H1 (cell line): ENCODE measurements around the gene SPIRE1. TPM values are rescaled to one million over a fixed set of nuclear protein-coding genes. Genes with fewer than 3 reads are reported as not detected.

Experiments
- CTCF ChIA-PET: fragments of 300-600 bp; sonication (Branson Sonifier 250); formaldehyde crosslinking; loops from one replicate; lab custom pipeline; 2021; ENCODE audit not compliant: partially characterized antibody; lab: Charles Lee
- POLR2A ChIA-PET: fragments of 300-600 bp; sonication (Branson Sonifier 250); formaldehyde crosslinking; loops from one replicate; lab custom pipeline; 2021; ENCODE audit warnings: inconsistent platforms; ENCODE audit not compliant: partially characterized antibody; lab: Charles Lee
- DNase-seq, 2 experiments: peaks; one replicate each; pipeline versions ENCODE4 v3.0.0 to v3.0.0-alpha.2; 2010 to 2022; ENCODE audit warnings: low spot score in 2 of 2, low read depth in 1 of 2, mixed read lengths in 1 of 2
- FAIRE-seq: peaks from 2 replicates; lab custom pipeline; 2011; peaks lifted over from hg19 to GRCh38; lab: Jason Lieb, UNC
- H2AFZ ChIP-seq: 2 replicates; pipeline ENCODE4 v1.8.1; 2012; ENCODE audit warnings: low read length, inconsistent platforms
- H2AK5ac ChIP-seq: 2 replicates; pipeline ENCODE4 v1.6.1; 2013; ENCODE audit warnings: low read depth, low read length
- H2BK120ac ChIP-seq: replicated peaks from 2 replicates; pipeline ENCODE3; 2013; ENCODE audit warnings: low read depth, low read length, inconsistent platforms
- H2BK12ac ChIP-seq: 2 replicates; pipeline ENCODE4 v1.6.1; 2013; ENCODE audit warnings: low read depth, low read length
- H2BK15ac ChIP-seq: 2 replicates; pipeline ENCODE4 v1.6.1; 2013; ENCODE audit warnings: low read length
- H2BK20ac ChIP-seq: 2 replicates; pipeline ENCODE4 v1.6.1; 2013; ENCODE audit warnings: low read length
- H2BK5ac ChIP-seq: 2 replicates; pipeline ENCODE4 v1.6.1; 2013; ENCODE audit warnings: low read depth, low read length
- H3K14ac ChIP-seq: 2 replicates; pipeline ENCODE4 v1.6.1; 2013; ENCODE audit warnings: inconsistent platforms; ENCODE audit not compliant: insufficient read length
- H3K18ac ChIP-seq: 2 replicates; pipeline ENCODE4 v1.6.1; 2013; ENCODE audit warnings: low read length; ENCODE audit errors: extremely low read depth
- H3K23ac ChIP-seq: 2 replicates; pipeline ENCODE4 v1.6.1; 2013; ENCODE audit warnings: inconsistent platforms; ENCODE audit not compliant: insufficient read length
- H3K23me2 ChIP-seq: 2 replicates; pipeline ENCODE4 v1.6.1; 2013; ENCODE audit warnings: low read depth, low read length
- H3K27ac ChIP-seq: 2 replicates; pipeline ENCODE4 v1.6.1; 2011; ENCODE audit warnings: low read depth, low read length, inconsistent platforms
- H3K27me3 ChIP-seq, 4 experiments: replicated peaks in 1 of 4; 1 replicate in 1 of 4; 2 replicates in 3 of 4; pipeline versions ENCODE4 v1.6.1 to v1.8.1; 2011 to 2013; ENCODE audit warnings: low read length in 3 of 4, mild to moderate bottlenecking in 3 of 4, inconsistent platforms in 2 of 4, mixed read lengths in 2 of 4, moderate library complexity in 1 of 4; ENCODE audit not compliant: control insufficient read depth in 3 of 4, insufficient read depth in 3 of 4; ENCODE audit errors: extremely low read depth in 1 of 4
- H3K36me3 ChIP-seq, 4 experiments: 2 replicates each; pipeline versions ENCODE4 v1.6.1 to v1.8.1; 2011 to 2013; ENCODE audit warnings: mild to moderate bottlenecking in 4 of 4, low read length in 3 of 4, moderate library complexity in 2 of 4, control low read depth in 1 of 4, inconsistent platforms in 1 of 4; ENCODE audit not compliant: insufficient read depth in 4 of 4, control insufficient read depth in 2 of 4
- H3K4ac ChIP-seq: replicated peaks from 2 replicates; pipeline ENCODE3; 2013; ENCODE audit warnings: low read length, low read depth, mixed read lengths, inconsistent platforms; ENCODE audit not compliant: insufficient read length
- H3K4me1 ChIP-seq, 4 experiments: replicated peaks in 1 of 4; 1 replicate in 1 of 4; 2 replicates in 3 of 4; pipeline versions ENCODE4 v1.6.1 to v1.8.1; 2011 to 2013; ENCODE audit warnings: low read length in 3 of 4, inconsistent platforms in 2 of 4, mixed read lengths in 1 of 4; ENCODE audit not compliant: insufficient read depth in 4 of 4, control insufficient read depth in 3 of 4
- H3K4me2 ChIP-seq, 2 experiments: 2 replicates each; pipeline versions ENCODE4 v1.6.1 to v1.8.1; 2011 to 2013; ENCODE audit warnings: low read depth in 2 of 2, low read length in 2 of 2, control low read depth in 1 of 2, inconsistent platforms in 1 of 2, mild to moderate bottlenecking in 1 of 2; ENCODE audit not compliant: insufficient read depth in 1 of 2
- H3K4me3 ChIP-seq, 4 experiments: fragments of 200-600, 300-600 bp in 1 of 4; sonication (generic), shearing (Covaris generic), sonication (Bioruptor Twin) in 1 of 4; 2 replicates each; pipeline versions ENCODE4 v1.5.1 to v1.8.1; 2011 to 2016; ENCODE audit warnings: low read length in 4 of 4, low read depth in 3 of 4, control low read depth in 2 of 4, inconsistent platforms in 2 of 4, mild to moderate bottlenecking in 2 of 4, mixed read lengths in 1 of 4, moderate library complexity in 1 of 4; ENCODE audit not compliant: insufficient read depth in 2 of 4; ENCODE audit errors: extremely low read depth in 1 of 4
- H3K56ac ChIP-seq: replicated peaks from 2 replicates; pipeline ENCODE3; 2013; ENCODE audit warnings: low read depth, mild to moderate bottlenecking, mixed read lengths, low read length, inconsistent platforms; ENCODE audit not compliant: insufficient read length
- H3K79me1 ChIP-seq: 2 replicates; pipeline ENCODE4 v1.6.1; 2013; ENCODE audit warnings: low read depth, low read length, control low read depth
- H3K79me2 ChIP-seq, 2 experiments: 2 replicates each; pipeline versions ENCODE4 v1.6.1 to v1.8.1; 2012 to 2013; ENCODE audit warnings: low read length in 2 of 2, mild to moderate bottlenecking in 2 of 2, inconsistent platforms in 1 of 2; ENCODE audit not compliant: insufficient read depth in 2 of 2, control insufficient read depth in 1 of 2
- H3K9ac ChIP-seq, 4 experiments: replicated peaks in 1 of 4; 1 replicate in 1 of 4; 2 replicates in 3 of 4; pipeline versions ENCODE4 v1.6.1 to v1.8.1; 2011 to 2013; ENCODE audit warnings: low read depth in 3 of 4, low read length in 3 of 4, control low read depth in 2 of 4, mild to moderate bottlenecking in 2 of 4, moderate library complexity in 2 of 4, inconsistent platforms in 1 of 4; ENCODE audit errors: extremely low read depth in 1 of 4
- H3K9me3 ChIP-seq, 2 experiments: 2 replicates each; pipeline versions ENCODE4 v1.6.1 to v1.8.1; 2012 to 2013; ENCODE audit warnings: mild to moderate bottlenecking in 2 of 2, moderate library complexity in 2 of 2, control low read depth in 1 of 2, inconsistent platforms in 1 of 2, low read depth in 1 of 2, low read length in 1 of 2, mixed read lengths in 1 of 2; ENCODE audit not compliant: insufficient read depth in 2 of 2
- H4K20me1 ChIP-seq, 2 experiments: replicated peaks in 1 of 2; 2 replicates each; pipeline versions ENCODE3 to v1.8.1; 2011 to 2013; ENCODE audit warnings: inconsistent platforms in 2 of 2, low read length in 2 of 2, mild to moderate bottlenecking in 1 of 2; ENCODE audit not compliant: insufficient read depth in 2 of 2, control insufficient read depth in 1 of 2
- H4K5ac ChIP-seq: 2 replicates; pipeline ENCODE4 v1.6.1; 2013; ENCODE audit warnings: low read length, low read depth, mixed read lengths, inconsistent platforms; ENCODE audit not compliant: insufficient read length
- H4K8ac ChIP-seq: 2 replicates; pipeline ENCODE4 v1.8.0; 2013; ENCODE audit warnings: mild to moderate bottlenecking, moderate library complexity, low read length, inconsistent platforms; ENCODE audit not compliant: insufficient read depth; ENCODE audit errors: extremely low read depth
- H4K91ac ChIP-seq: replicated peaks from 2 replicates; pipeline ENCODE3; 2013; ENCODE audit warnings: low read length, mixed read lengths, inconsistent platforms; ENCODE audit not compliant: insufficient read length
- ASH2L ChIP-seq: fragments of 200-600, 300-600 bp; sonication (generic); IDR thresholded peaks from one replicate; pipeline ENCODE4 v1.7.1; 2017; ENCODE audit warnings: low read length
- CHD1 ChIP-seq: IDR thresholded peaks from 2 replicates; pipeline ENCODE4 v1.6.1; 2012; ENCODE audit warnings: low read depth, low read length, improper control_type of control experiment
- CHD2 ChIP-seq: IDR thresholded peaks from 2 replicates; pipeline ENCODE4 v1.6.1; 2012; ENCODE audit warnings: low read length, improper control_type of control experiment
- SP1 ChIP-seq: IDR thresholded peaks from 2 replicates; pipeline ENCODE4 v1.6.1; 2011; ENCODE audit warnings: low read depth, low read length
- TEAD4 ChIP-seq: IDR thresholded peaks from 2 replicates; pipeline ENCODE4 v1.6.1; 2012; ENCODE audit warnings: low read depth, low read length, inconsistent platforms, mixed read lengths
- YY1 ChIP-seq: IDR thresholded peaks from 2 replicates; pipeline ENCODE4 v1.6.1; 2011; ENCODE audit warnings: low read depth, mild to moderate bottlenecking, low read length
- WGBS, 2 experiments: shearing (Covaris generic) in 1 of 2; methylation state at CpG; one replicate each; pipeline versions ENCODE4 v1.1.6 to v1.1.7; 2013 to 2015; ENCODE audit warnings: low lambda C conversion rate in 2 of 2, mixed read lengths in 2 of 2, inconsistent platforms in 1 of 2, low coverage in 1 of 2, missing lambda C conversion rate in 1 of 2; ENCODE audit not compliant: insufficient replicate concordance in 2 of 2, insufficient coverage in 1 of 2, insufficient read length in 1 of 2; ENCODE audit errors: extremely low coverage in 1 of 2, missing lambda C conversion rate in 1 of 2; 5-methylcytosine and 5-hydroxymethylcytosine counted together
- polyA plus RNA-seq, 7 experiments: library from polyadenylated mRNA; depleted of rRNA in 3 of 7; stranded (reverse) in 5 of 7; unstranded in 2 of 7; fragments of >200 nt in 5 of 7; fragments of 200-250 nt in 2 of 7; gene quantifications; 1 replicate in 5 of 7; 2 replicates in 1 of 7; 4 replicates in 1 of 7; pipeline versions ENCODE4 v1.2.1 to v1.2.3, GENCODE V29; 2011 to 2013; ENCODE audit warnings: missing spikeins in 2 of 7, mixed read lengths in 2 of 7
- total RNA-seq: library from RNA; stranded (reverse); fragmentation: NEBNext Ultra II Directional; extraction: Animal tissue kit (Norgen Biotek cat#: 25700); gene quantifications from 2 replicates; pipeline ENCODE4 v1.2.1, GENCODE V29; 2021

SPIRE1 gene
- total and polyA plus RNA-seq, 2 of the 8 experiments (the other 6 are each of a cell fraction or from before 2014, with no cell fraction given) = 6.0 to 21.5 TPM

- POLR2A ChIA-PET = no interaction called here
- WGBS, 2 experiments = 85% methylated on average over 1 of the region's 1 CpG; no CpG with 5 or more reads in 1 of the 2 experiments
- H3K27me3 ChIP-seq = no peaks in the 10 kb centered on the region
Measured at GRCh38 chr18:12442946-12443345, 215.0 kb downstream of the SPIRE1 start.

More at GRCh38 chr18:12442946-12443345, 215.0 kb downstream of the SPIRE1 start:
- H3K79me1 ChIP-seq = no peaks in the 10 kb centered on the region
- H3K23ac ChIP-seq = no peak overlapping the region
- no peak overlapping the region for H3K27ac ChIP-seq
- no peak overlapping the region for H3K56ac ChIP-seq
- H3K79me2 ChIP-seq = no peaks in the 10 kb centered on the region
- no peak overlapping the region for H2BK12ac ChIP-seq
- H2BK120ac ChIP-seq = no peak overlapping the region
- no peak for TF ChIP-seq SP1
- TF ChIP-seq CHD1 = no peak
- no peak for TF ChIP-seq ASH2L
- TF ChIP-seq TEAD4 = no peak
- TF ChIP-seq YY1 = no peak
- TF ChIP-seq CHD2 = no peak
- no peaks in the 10 kb centered on the region for H3K23me2 ChIP-seq
- no peak overlapping the region for H3K4me2 ChIP-seq
- H3K18ac ChIP-seq = no peak overlapping the region
- no peak overlapping the region for H3K4ac ChIP-seq
- no peak overlapping the region for H2BK20ac ChIP-seq
- CTCF ChIA-PET = interaction anchor here (1.1 to 1.9 kb wide), 2 partner anchors 20 to 40 kb away, joined by 3 to 5 read pairs; no protein-coding TSS in a partner anchor
- DNase-seq = no peak
- H4K20me1 ChIP-seq = no peaks in the 10 kb centered on the region
- no peak for FAIRE-seq
- peaks cover 0 to 9% of the 10 kb centered on the region in 2 experiments; a peak in 1 of 4 replicates for H3K9me3 ChIP-seq
- H3K4me1 ChIP-seq = no peaks in the 10 kb centered on the region
- no peak overlapping the region for H4K8ac ChIP-seq
- H3K4me3 ChIP-seq = no peak overlapping the region
- no peak overlapping the region for H4K91ac ChIP-seq
- no peak overlapping the region for H2AK5ac ChIP-seq
- H3K36me3 ChIP-seq = no peaks in the 10 kb centered on the region; a peak in 1 of 8 replicates
- no peak overlapping the region for H2AFZ ChIP-seq
- H2BK15ac ChIP-seq = no peak overlapping the region
- H3K9ac ChIP-seq = no peak overlapping the region
- no peak overlapping the region for H4K5ac ChIP-seq
- no peak overlapping the region for H3K14ac ChIP-seq
- H2BK5ac ChIP-seq = no peak overlapping the region
